Fibroblast of mammary gland (primary cell): ENCODE results near the gene RNF149.

Experiments
- DNase-seq: peaks from one replicate; pipeline ENCODE4 v3.0.0-alpha.2; 2010; ENCODE audit warnings: low read depth
- H3K4me3 ChIP-seq: 2 replicates; pipeline ENCODE4 v1.5.1; 2011; ENCODE audit warnings: low read depth, mild to moderate bottlenecking, low read length, moderate library complexity; ENCODE audit not compliant: control insufficient read depth
- TF ChIP-seq, protein P1 (sequence below): conservative IDR thresholded peaks from 2 replicates; pipeline ENCODE4 v1.5.1; 2011; ENCODE audit warnings: low read depth, low read length, inconsistent platforms; ENCODE audit not compliant: control insufficient read depth, insufficient read depth

Gene RNF149

GRCh38 chr2:101341421-101341820 is 32.9 kb upstream of the RNF149 start:
- TF ChIP-seq, protein P1, sequence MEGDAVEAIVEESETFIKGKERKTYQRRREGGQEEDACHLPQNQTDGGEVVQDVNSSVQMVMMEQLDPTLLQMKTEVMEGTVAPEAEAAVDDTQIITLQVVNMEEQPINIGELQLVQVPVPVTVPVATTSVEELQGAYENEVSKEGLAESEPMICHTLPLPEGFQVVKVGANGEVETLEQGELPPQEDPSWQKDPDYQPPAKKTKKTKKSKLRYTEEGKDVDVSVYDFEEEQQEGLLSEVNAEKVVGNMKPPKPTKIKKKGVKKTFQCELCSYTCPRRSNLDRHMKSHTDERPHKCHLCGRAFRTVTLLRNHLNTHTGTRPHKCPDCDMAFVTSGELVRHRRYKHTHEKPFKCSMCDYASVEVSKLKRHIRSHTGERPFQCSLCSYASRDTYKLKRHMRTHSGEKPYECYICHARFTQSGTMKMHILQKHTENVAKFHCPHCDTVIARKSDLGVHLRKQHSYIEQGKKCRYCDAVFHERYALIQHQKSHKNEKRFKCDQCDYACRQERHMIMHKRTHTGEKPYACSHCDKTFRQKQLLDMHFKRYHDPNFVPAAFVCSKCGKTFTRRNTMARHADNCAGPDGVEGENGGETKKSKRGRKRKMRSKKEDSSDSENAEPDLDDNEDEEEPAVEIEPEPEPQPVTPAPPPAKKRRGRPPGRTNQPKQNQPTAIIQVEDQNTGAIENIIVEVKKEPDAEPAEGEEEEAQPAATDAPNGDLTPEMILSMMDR, result no peak
- DNase-seq, result no peak
- no peak overlapping the region for H3K4me3 ChIP-seq

DNA sequence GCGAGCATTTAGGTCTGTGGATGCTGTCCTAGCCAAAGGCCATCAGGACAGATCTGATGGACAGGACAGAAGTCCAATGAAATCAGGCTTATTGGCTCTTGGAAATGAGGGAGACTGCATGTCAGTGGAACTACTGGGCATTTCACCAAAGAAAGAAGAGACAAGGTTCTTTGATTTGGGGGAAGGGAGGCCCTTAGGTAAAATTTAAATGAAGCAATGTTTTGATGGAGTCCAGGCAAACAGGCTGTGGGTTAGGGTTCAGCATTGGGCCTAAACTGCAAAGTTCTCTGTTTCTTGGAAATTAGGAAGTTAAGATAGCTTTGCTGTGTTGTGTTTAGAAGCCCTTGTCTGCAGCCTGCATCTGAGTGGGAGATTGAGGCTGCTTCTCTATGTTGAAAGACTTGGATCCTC is 31.6 kb upstream of the RNF149 start:
- H3K4me3 ChIP-seq, result no peak overlapping the region
- TF ChIP-seq, protein P1, result no peak
- DNase-seq, result peak; percentile 20

DNA sequence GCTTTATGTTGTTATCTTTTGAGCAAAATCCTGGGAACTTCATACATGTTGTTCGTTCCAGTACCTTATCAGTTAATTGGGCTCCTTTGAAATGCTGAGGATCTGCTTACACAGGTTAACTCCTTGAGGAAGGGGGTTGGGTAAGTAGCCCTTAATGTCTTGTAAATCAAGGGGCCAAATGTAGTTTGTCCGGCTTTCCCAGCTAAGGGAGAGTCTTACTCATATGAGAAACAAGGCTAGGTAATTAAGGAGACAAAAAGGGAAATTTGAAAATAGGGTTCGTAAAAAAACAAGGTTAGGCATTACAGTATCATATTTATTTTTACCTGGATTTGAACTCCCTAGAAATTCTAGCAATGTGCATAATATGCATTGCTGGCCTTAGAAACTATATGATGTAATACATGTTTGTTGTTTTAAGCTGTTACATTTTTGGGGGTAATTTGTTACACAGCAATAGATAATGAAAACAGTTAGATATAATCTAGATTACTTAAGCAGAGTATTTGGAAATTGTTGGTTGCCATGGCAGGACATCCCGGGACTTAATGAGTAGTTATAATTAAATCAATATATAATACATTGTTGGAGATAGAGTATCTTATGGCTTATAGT is 30.9 kb upstream of the RNF149 start:
- no peak for DNase-seq
- H3K4me3 ChIP-seq, result no peak overlapping the region
- TF ChIP-seq, protein P1, result no peak

- DNase-seq, result peak; percentile 11
- TF ChIP-seq, protein P1, result no peak
- H3K4me3 ChIP-seq, result no peak overlapping the region
Observed at GRCh38 chr2:101337877-101338276, 29.4 kb upstream of the RNF149 start.

DNA sequence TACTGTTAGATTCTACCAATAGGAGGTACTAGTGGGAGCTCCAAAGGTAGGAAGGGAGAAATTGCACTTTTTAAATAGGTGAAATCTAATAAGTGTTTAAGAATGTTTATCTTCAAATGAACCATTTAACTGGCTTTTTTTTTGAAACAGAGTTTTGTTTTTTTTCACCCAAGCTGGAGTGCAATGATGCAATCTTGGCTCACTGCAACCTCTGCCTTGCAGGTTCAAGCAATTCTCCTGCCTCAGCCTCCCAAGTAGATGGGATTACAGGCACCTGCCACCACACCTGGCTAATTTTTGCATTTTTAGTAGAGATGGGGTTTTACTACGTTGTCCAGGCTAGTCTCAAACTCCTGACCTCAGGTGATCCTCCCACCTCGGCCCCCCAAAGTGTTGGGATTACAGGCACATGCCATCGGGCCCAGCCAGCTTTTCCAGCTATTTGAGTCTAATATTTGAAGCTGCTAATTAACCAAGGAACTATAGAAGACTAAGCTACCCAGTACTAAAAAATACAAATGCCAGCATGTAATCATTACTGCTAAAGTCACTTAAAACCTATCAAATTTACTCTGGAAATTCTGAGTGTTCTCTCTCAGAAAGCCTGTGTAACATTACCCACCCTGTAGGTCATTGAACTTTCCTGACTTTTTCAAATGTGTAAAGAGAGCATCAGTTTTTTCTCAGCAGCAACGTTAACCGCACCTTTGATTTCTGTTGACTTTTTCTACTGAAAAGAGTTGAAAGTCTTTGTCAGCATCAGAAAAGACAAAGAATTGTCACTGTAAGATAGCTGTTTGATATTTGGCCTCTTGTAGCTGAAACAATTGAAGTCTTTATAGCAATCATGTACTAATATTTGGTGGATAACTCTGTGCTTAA is 24.6 kb upstream of the RNF149 start:
- DNase-seq, result no peak
- TF ChIP-seq, protein P1, result no peak

GRCh38 chr2:101331202-101331601 is 22.7 kb upstream of the RNF149 start:
- TF ChIP-seq, protein P1, result no peak
- DNase-seq, result no peak
- H3K4me3 ChIP-seq, result no peak overlapping the region

More for the DNA sequence above, 24.6 kb upstream of the RNF149 start:
- no peak overlapping the region for H3K4me3 ChIP-seq
